ENCODE data around the gene DHRS11. TPM values are rescaled to one million over a fixed set of nuclear protein-coding genes. Genes with fewer than 3 reads are reported as not detected.

The DHRS11 gene
- total RNA-seq, 1 donor from 2014 or later: 12.4 TPM

GRCh38 chr17:36609498-36609862 is 17.8 kb downstream of the DHRS11 start:
- intact Hi-C loops (cut with micrococcal nuclease): no loop called here
- Mint-ChIP-seq H3K27me3 (ENCODE audit: low read depth) (no peaks in the 10 kb centered on the region), H3K4me3 (ENCODE audit: low read depth) (no peak overlapping the region), H3K27ac (no peak overlapping the region), H3K9me3 (no peaks in the 10 kb centered on the region), H3K36me3 (ENCODE audit: low read depth) (peaks cover 31% of the 10 kb centered on the region), H3K4me1 (ENCODE audit: low read depth) (peaks cover 10% of the 10 kb centered on the region)
- no peak for DNase-seq (ENCODE audit: low spot score)

GRCh38 chr17:36610474-36610873 is 18.8 kb downstream of the DHRS11 start:
- intact Hi-C loops (cut with micrococcal nuclease): no loop called here
- Mint-ChIP-seq H3K9me3 (no peaks in the 10 kb centered on the region), H3K4me1 (ENCODE audit: low read depth) (peaks cover 7% of the 10 kb centered on the region), H3K27me3 (ENCODE audit: low read depth) (no peaks in the 10 kb centered on the region), H3K27ac (no peak overlapping the region), H3K36me3 (ENCODE audit: low read depth) (peaks cover 26% of the 10 kb centered on the region), H3K4me3 (ENCODE audit: low read depth) (no peak overlapping the region)
- DNase-seq (ENCODE audit: low spot score): no peak

- DNase-seq (ENCODE audit: low spot score): no peak
- H3K27ac Mint-ChIP-seq: no peak overlapping the region
- H3K4me3 Mint-ChIP-seq (ENCODE audit: low read depth): no peak overlapping the region
- no peaks in the 10 kb centered on the region for H3K9me3 Mint-ChIP-seq
- no peaks in the 10 kb centered on the region for H3K27me3 Mint-ChIP-seq (ENCODE audit: low read depth)
- H3K4me1 Mint-ChIP-seq (ENCODE audit: low read depth): no peaks in the 10 kb centered on the region
- peaks cover 19% of the 10 kb centered on the region for H3K36me3 Mint-ChIP-seq (ENCODE audit: low read depth)
- intact Hi-C loops (cut with micrococcal nuclease): no loop called here
Observed at GRCh38 chr17:36611345-36612072, 19.8 kb downstream of the DHRS11 start.

GRCh38 chr17:36612323-36612722 is 20.6 kb downstream of the DHRS11 start:
- intact Hi-C loops (cut with micrococcal nuclease): no loop called here
- DNase-seq (ENCODE audit: low spot score): no peak
- H3K27me3 Mint-ChIP-seq (ENCODE audit: low read depth): no peaks in the 10 kb centered on the region
- no peak overlapping the region for H3K4me3 Mint-ChIP-seq (ENCODE audit: low read depth)
- H3K9me3 Mint-ChIP-seq: no peaks in the 10 kb centered on the region
- no peak overlapping the region for H3K27ac Mint-ChIP-seq
- H3K36me3 Mint-ChIP-seq (ENCODE audit: low read depth): peaks cover 19% of the 10 kb centered on the region
- H3K4me1 Mint-ChIP-seq (ENCODE audit: low read depth): no peaks in the 10 kb centered on the region

GRCh38 chr17:36613155-36613554 is 21.5 kb downstream of the DHRS11 start:
- DNase-seq (ENCODE audit: low spot score): no peak
- H3K27ac Mint-ChIP-seq: no peak overlapping the region
- H3K9me3 Mint-ChIP-seq: no peaks in the 10 kb centered on the region
- intact Hi-C loops (cut with micrococcal nuclease): no loop called here
- H3K4me3 Mint-ChIP-seq (ENCODE audit: low read depth): no peak overlapping the region
- H3K27me3 Mint-ChIP-seq (ENCODE audit: low read depth): no peaks in the 10 kb centered on the region
- H3K36me3 Mint-ChIP-seq (ENCODE audit: low read depth): peaks cover 15% of the 10 kb centered on the region
- H3K4me1 Mint-ChIP-seq (ENCODE audit: low read depth): no peaks in the 10 kb centered on the region

- Mint-ChIP-seq H3K27ac (no peak overlapping the region), H3K4me1 (ENCODE audit: low read depth) (no peaks in the 10 kb centered on the region), H3K36me3 (ENCODE audit: low read depth) (peaks cover 10% of the 10 kb centered on the region), H3K27me3 (ENCODE audit: low read depth) (no peaks in the 10 kb centered on the region), H3K4me3 (ENCODE audit: low read depth) (no peak overlapping the region), H3K9me3 (no peaks in the 10 kb centered on the region)
- no peak for DNase-seq (ENCODE audit: low spot score)
- intact Hi-C loops (cut with micrococcal nuclease): no loop called here
Observed at GRCh38 chr17:36614081-36614480, 22.4 kb downstream of the DHRS11 start.

GRCh38 chr17:36614933-36615332 is 23.3 kb downstream of the DHRS11 start:
- no peaks in the 10 kb centered on the region for H3K4me1 Mint-ChIP-seq (ENCODE audit: low read depth)
- no peak overlapping the region for H3K27ac Mint-ChIP-seq
- no peak for DNase-seq (ENCODE audit: low spot score)
- peaks cover 6% of the 10 kb centered on the region for H3K36me3 Mint-ChIP-seq (ENCODE audit: low read depth)
- H3K4me3 Mint-ChIP-seq (ENCODE audit: low read depth): no peak overlapping the region
- H3K9me3 Mint-ChIP-seq: no peaks in the 10 kb centered on the region
- intact Hi-C loops (cut with micrococcal nuclease): no loop called here
- no peaks in the 10 kb centered on the region for H3K27me3 Mint-ChIP-seq (ENCODE audit: low read depth)

GRCh38 chr17:36616061-36617029 is 24.7 kb downstream of the DHRS11 start:
- no peaks in the 10 kb centered on the region for H3K9me3 Mint-ChIP-seq

GRCh38 chr17:36617773-36618172 is 26.1 kb downstream of the DHRS11 start:
- no peak for DNase-seq (ENCODE audit: low spot score)
- intact Hi-C loops (cut with micrococcal nuclease): no loop called here
- Mint-ChIP-seq H3K4me3 (ENCODE audit: low read depth) (no peak overlapping the region), H3K36me3 (ENCODE audit: low read depth) (no peaks in the 10 kb centered on the region), H3K27me3 (ENCODE audit: low read depth) (no peaks in the 10 kb centered on the region), H3K27ac (no peak overlapping the region), H3K9me3 (no peaks in the 10 kb centered on the region), H3K4me1 (ENCODE audit: low read depth) (no peaks in the 10 kb centered on the region)

More at GRCh38 chr17:36616061-36617029, 24.7 kb downstream of the DHRS11 start:
- no peaks in the 10 kb centered on the region for H3K27me3 Mint-ChIP-seq (ENCODE audit: low read depth)
- intact Hi-C loops (cut with micrococcal nuclease): no loop called here
- H3K4me1 Mint-ChIP-seq (ENCODE audit: low read depth): no peaks in the 10 kb centered on the region
- peaks cover 1% of the 10 kb centered on the region for H3K36me3 Mint-ChIP-seq (ENCODE audit: low read depth)
- no peak for DNase-seq (ENCODE audit: low spot score)
- no peak overlapping the region for H3K4me3 Mint-ChIP-seq (ENCODE audit: low read depth)
- no peak overlapping the region for H3K27ac Mint-ChIP-seq

GRCh38 chr17:36623281-36623680 is 31.6 kb downstream of the DHRS11 start:
- H3K27me3 Mint-ChIP-seq (ENCODE audit: low read depth): no peaks in the 10 kb centered on the region
- intact Hi-C loops (cut with micrococcal nuclease): no loop called here

GRCh38 chr17:36625188-36625587 is 33.5 kb downstream of the DHRS11 start:
- no peaks in the 10 kb centered on the region for H3K27me3 Mint-ChIP-seq (ENCODE audit: low read depth)
- DNase-seq (ENCODE audit: low spot score): no peak
- no peaks in the 10 kb centered on the region for H3K36me3 Mint-ChIP-seq (ENCODE audit: low read depth)
- H3K4me3 Mint-ChIP-seq (ENCODE audit: low read depth): no peak overlapping the region
- H3K4me1 Mint-ChIP-seq (ENCODE audit: low read depth): no peaks in the 10 kb centered on the region
- H3K27ac Mint-ChIP-seq: no peak overlapping the region
- intact Hi-C loops (cut with micrococcal nuclease): loop anchor here (5.0 kb wide), 2 partner anchors 82 to 297 kb away; no protein-coding TSS in a partner anchor
- H3K9me3 Mint-ChIP-seq: no peaks in the 10 kb centered on the region

More at GRCh38 chr17:36623281-36623680, 31.6 kb downstream of the DHRS11 start:
- Mint-ChIP-seq H3K4me1 (ENCODE audit: low read depth) (no peaks in the 10 kb centered on the region), H3K36me3 (ENCODE audit: low read depth) (no peaks in the 10 kb centered on the region), H3K27ac (no peak overlapping the region), H3K9me3 (no peaks in the 10 kb centered on the region), H3K4me3 (ENCODE audit: low read depth) (no peak overlapping the region)
- no peak for DNase-seq (ENCODE audit: low spot score)

GRCh38 chr17:36627101-36627500 is 35.4 kb downstream of the DHRS11 start:
- intact Hi-C loops (cut with micrococcal nuclease): loop anchor here (5.0 kb wide), 2 partner anchors 80 to 295 kb away; no protein-coding TSS in a partner anchor
- H3K4me3 Mint-ChIP-seq (ENCODE audit: low read depth): no peak overlapping the region
- peaks cover 1% of the 10 kb centered on the region for H3K27me3 Mint-ChIP-seq (ENCODE audit: low read depth)
- no peak for DNase-seq (ENCODE audit: low spot score)
- H3K36me3 Mint-ChIP-seq (ENCODE audit: low read depth): no peaks in the 10 kb centered on the region
- H3K4me1 Mint-ChIP-seq (ENCODE audit: low read depth): no peaks in the 10 kb centered on the region
- H3K9me3 Mint-ChIP-seq: no peaks in the 10 kb centered on the region
- H3K27ac Mint-ChIP-seq: no peak overlapping the region

GRCh38 chr17:36628576-36628975 is 36.9 kb downstream of the DHRS11 start:
- Mint-ChIP-seq H3K36me3 (ENCODE audit: low read depth) (no peaks in the 10 kb centered on the region), H3K4me1 (ENCODE audit: low read depth) (no peaks in the 10 kb centered on the region), H3K27me3 (ENCODE audit: low read depth) (peaks cover 5% of the 10 kb centered on the region), H3K4me3 (ENCODE audit: low read depth) (no peak overlapping the region), H3K27ac (no peak overlapping the region), H3K9me3 (no peaks in the 10 kb centered on the region)
- intact Hi-C loops (cut with micrococcal nuclease): loop anchor here (2.0 to 5.0 kb wide), 3 partner anchors 79 to 294 kb away; no protein-coding TSS in a partner anchor
- DNase-seq (ENCODE audit: low spot score): no peak
